Thoracic aorta (tissue), 2 donors: ENCODE measurements around the gene S100A2. TPM values are rescaled to one million over a fixed set of nuclear protein-coding genes. Genes with fewer than 3 reads are reported as not detected.

ENCODE experiments used
- ATAC-seq: fragments of 150-250 bp; one replicate; pipeline ENCODE4 v1.8.0; 2017; ENCODE audit warnings: low read depth; ENCODE audit not compliant: insufficient number of reproducible peaks, low FRiP score
- DNase-seq: peaks from one replicate; pipeline ENCODE4 v3.0.0-alpha.2; 2020; ENCODE audit warnings: low spot score
- H3K27ac ChIP-seq, 2 donors: fragments of 200-600 bp; sonication (generic); 1 replicate in 1 of 2; 2 replicates in 1 of 2; pipeline ENCODE4 v1.5.1; 2016; ENCODE audit warnings: mild to moderate bottlenecking in 2 of 2, moderate library complexity in 2 of 2
- H3K27me3 ChIP-seq: fragments of 200-600 bp; sonication (generic); replicated peaks from 2 replicates; pipeline ENCODE4 v1.6.0; 2016; ENCODE audit warnings: mild to moderate bottlenecking; ENCODE audit not compliant: insufficient read depth
- H3K36me3 ChIP-seq: fragments of 200-600 bp; sonication (generic); one replicate; pipeline ENCODE4 v1.5.1; 2016
- H3K4me1 ChIP-seq, 2 donors: fragments of 200-600 bp; sonication (generic); 1 replicate in 1 of 2; 2 replicates in 1 of 2; pipeline versions ENCODE4 v1.5.1 to v1.6.0; 2016; ENCODE audit warnings: low read depth in 2 of 2, mild to moderate bottlenecking in 1 of 2; ENCODE audit not compliant: control insufficient read depth in 1 of 2
- H3K4me3 ChIP-seq: fragments of 200-600 bp; sonication (generic); 2 replicates; pipeline ENCODE4 v1.5.1; 2016; ENCODE audit warnings: mild to moderate bottlenecking
- H3K9me3 ChIP-seq: fragments of 200-600 bp; sonication (generic); 2 replicates; pipeline ENCODE4 v1.5.1; 2016
- CTCF ChIP-seq: fragments of 200-600 bp; sonication (generic); IDR thresholded peaks from one replicate; pipeline ENCODE4 v1.5.1; 2019; ENCODE audit warnings: antibody characterized with exemption
- total RNA-seq, 2 donors: library from RNA; depleted of rRNA; stranded (reverse); fragments of >200 nt; gene quantifications; one replicate each; pipeline versions ENCODE4 v1.1.0 to v1.2.3, GENCODE V29; 2016

Gene S100A2
- total RNA-seq, 2 donors from 2014 or later = 1.1 to 2.9 TPM

GRCh38 chr1:153535242-153536011 is 30.2 kb downstream of the S100A2 start, which contains the start of gene S100A6:
TSS of gene S100A6 (minus strand) at chr1:153535991. CDS start at chr1:153535339, 652 bp downstream.
- peak; percentile 34 for TF ChIP-seq CTCF
- peak; percentile 45 for ATAC-seq
- Histone ChIP-seq H3K9me3 (no peaks in the 10 kb centered on the region), H3K4me1 (peaks cover 0 to 51% of the 10 kb centered on the region in 2 donors), H3K27ac (peak within 1 kb of the TSS; percentile 100), H3K4me3 (peak within 1 kb of the TSS; percentile 89), H3K36me3 (no peaks in the 10 kb centered on the region), H3K27me3 (no peaks in the 10 kb centered on the region)
- DNase-seq = peak; percentile 48

DNA sequence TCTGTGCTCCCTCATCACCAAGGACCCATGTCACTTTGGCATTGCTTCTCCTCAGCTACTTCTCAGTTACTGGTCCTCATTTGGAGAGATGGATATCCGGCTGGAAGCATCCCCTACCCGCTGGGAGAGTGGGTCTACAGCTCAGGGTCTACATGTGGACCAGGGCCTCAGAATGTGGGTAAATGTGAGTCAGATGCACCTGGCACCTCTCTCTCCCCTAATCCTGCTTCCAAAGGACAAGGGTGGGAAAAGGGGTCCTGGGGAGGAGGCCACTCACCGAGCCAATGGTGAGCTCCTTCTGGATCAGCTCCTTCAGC is 30.8 kb downstream of the S100A2 start:
- H3K4me3 ChIP-seq = peak overlapping the region; percentile 89
- H3K27ac ChIP-seq = peak overlapping the region; percentile 100
- peaks cover 0 to 51% of the 10 kb centered on the region in 2 donors for H3K4me1 ChIP-seq
- no peak for TF ChIP-seq CTCF
- no peaks in the 10 kb centered on the region for H3K9me3 ChIP-seq
- H3K36me3 ChIP-seq = no peaks in the 10 kb centered on the region
- DNase-seq (no peak), ATAC-seq (no peak)
- no peaks in the 10 kb centered on the region for H3K27me3 ChIP-seq

GRCh38 chr1:153534226-153534924 is 31.3 kb downstream of the S100A2 start:
- Histone ChIP-seq H3K27ac (peak overlapping the region; percentile 100), H3K9me3 (no peaks in the 10 kb centered on the region), H3K4me1 (peaks cover 0 to 51% of the 10 kb centered on the region in 2 donors), H3K4me3 (peak overlapping the region; percentile 89), H3K36me3 (no peaks in the 10 kb centered on the region), H3K27me3 (no peaks in the 10 kb centered on the region)
- TF ChIP-seq CTCF = no peak
- no peak for ATAC-seq
- no peak for DNase-seq

GRCh38 chr1:153533689-153534201 is 31.9 kb downstream of the S100A2 start:
- Histone ChIP-seq H3K27ac (peak overlapping the region; percentile 100), H3K4me1 (peaks cover 0 to 51% of the 10 kb centered on the region in 2 donors), H3K4me3 (peak overlapping the region; percentile 89), H3K27me3 (no peaks in the 10 kb centered on the region), H3K36me3 (no peaks in the 10 kb centered on the region), H3K9me3 (no peaks in the 10 kb centered on the region)
- DNase-seq (peak; percentile 51), ATAC-seq (peak; percentile 19)
- no peak for TF ChIP-seq CTCF
